A549 (cell line): ENCODE data around the gene EYA3. TPM values are rescaled to one million over a fixed set of nuclear protein-coding genes. Genes with fewer than 3 reads are reported as not detected.

Experiments
- ATAC-seq, 2 experiments: fragments of 200-7000 bp in 1 of 2; fragments of >200 bp in 1 of 2; cut with Nextera tagmentation in 1 of 2; cut with Tn5 transposase in 1 of 2; 3 replicates each; pipeline versions ENCODE4 v1.8.0 to v1.9.1; 2018 to 2020; ENCODE audit warnings: mild to moderate bottlenecking in 1 of 2, moderate library complexity in 1 of 2
- CTCF ChIA-PET: fragments of 300-600 bp; sonication (Branson Sonifier 250); formaldehyde crosslinking; extraction: SDS; loops from one replicate; lab custom pipeline; 2021; ENCODE audit warnings: antibody characterized with exemption, inconsistent platforms; lab: Yijun Ruan, JAX
- POLR2A ChIA-PET: fragments of 350-600 bp; formaldehyde crosslinking; extraction: SDS; loops from one replicate; lab custom pipeline; 2021; ENCODE audit warnings: antibody characterized with exemption, inconsistent platforms; lab: Yijun Ruan, JAX
- DNase-seq, 2 experiments: peaks; one replicate each; pipeline versions ENCODE4 v3.0.0 to v3.0.0-alpha.2; 2011 to 2016; ENCODE audit warnings: low read depth in 1 of 2, low spot score in 1 of 2
- FAIRE-seq: peaks from 2 replicates; lab custom pipeline; 2011; peaks lifted over from hg19 to GRCh38; lab: Jason Lieb, UNC
- H3K27ac ChIP-seq, 2 experiments: fragments of >200 bp; sonication (Bioruptor Twin); formaldehyde crosslinking; 3 replicates each; pipeline ENCODE4 v1.5.1; 2016 to 2017
- H3K4me1 ChIP-seq: fragments of >200 bp; sonication (Bioruptor Twin); formaldehyde crosslinking; 3 replicates; pipeline ENCODE4 v1.6.1; 2016
- H3K4me2 ChIP-seq: fragments of >200 bp; sonication (Bioruptor Twin); formaldehyde crosslinking; 3 replicates; pipeline ENCODE4 v1.6.1; 2016
- H3K4me3 ChIP-seq: fragments of >200 bp; sonication (Bioruptor Twin); formaldehyde crosslinking; 3 replicates; pipeline ENCODE4 v1.5.1; 2016
- H3K9me3 ChIP-seq: fragments of >200 bp; sonication (Bioruptor Twin); formaldehyde crosslinking; 3 replicates; pipeline ENCODE4 v1.6.1; 2016
- ATOH8 ChIP-seq: fragments of 250-450 bp; sonication (Bioruptor Pico); IDR thresholded peaks from 2 replicates; pipeline ENCODE4 v1.5.0; 2020; ENCODE audit warnings: low read depth, mild to moderate bottlenecking, moderate library complexity
- BHLHE40 ChIP-seq: IDR thresholded peaks from 2 replicates; pipeline ENCODE4 v1.6.1; 2012; ENCODE audit warnings: low read depth, low read length, inconsistent platforms
- CBX2 ChIP-seq: fragments of 200-600 bp; sonication (generic); IDR thresholded peaks from 2 replicates; pipeline ENCODE4 v1.6.1; 2016; ENCODE audit warnings: low read depth, mild to moderate bottlenecking, borderline replicate concordance
- CHD2 ChIP-seq: fragments of 150-350 bp; IDR thresholded peaks from 2 replicates; pipeline ENCODE4 v1.6.1; 2014; ENCODE audit warnings: low read length; ENCODE audit not compliant: partially characterized antibody
- CHD4 ChIP-seq: fragments of 200-600 bp; sonication (generic); IDR thresholded peaks from 2 replicates; pipeline ENCODE4 v1.6.1; 2016; ENCODE audit warnings: antibody characterized with exemption, mild to moderate bottlenecking, borderline replicate concordance
- CTCF ChIP-seq: fragments of >200 bp; sonication (Bioruptor Twin); formaldehyde crosslinking; IDR thresholded peaks from 3 replicates; pipeline ENCODE4 v1.5.1; 2016
- EHMT2 ChIP-seq: fragments of 200-600 bp; sonication (generic); IDR thresholded peaks from 2 replicates; pipeline ENCODE4 v1.6.1; 2016; ENCODE audit warnings: antibody characterized with exemption, low read depth, mild to moderate bottlenecking, moderate library complexity
- ESRRA ChIP-seq: fragments of 150-350 bp; IDR thresholded peaks from 2 replicates; pipeline ENCODE4 v1.6.1; 2014; ENCODE audit warnings: mild to moderate bottlenecking, low read length, borderline replicate concordance
- FOSB ChIP-seq: fragments of 250-450 bp; sonication (Bioruptor Pico); IDR thresholded peaks from 2 replicates; pipeline ENCODE4 v1.5.0; 2020; ENCODE audit warnings: mild to moderate bottlenecking, moderate library complexity
- FOSL2 ChIP-seq, 2 experiments: fragments of 450-650 bp in 1 of 2; fragments of >200 bp in 1 of 2; sonication (Bioruptor Twin) in 1 of 2; formaldehyde crosslinking; IDR thresholded peaks; 2 replicates each; pipeline versions ENCODE4 v1.5.0 to v1.6.1; 2016 to 2020; ENCODE audit warnings: mild to moderate bottlenecking in 1 of 2, moderate library complexity in 1 of 2
- GATA3 ChIP-seq: IDR thresholded peaks from 2 replicates; pipeline ENCODE4 v1.6.1; 2012; ENCODE audit warnings: borderline replicate concordance
- HDAC2 ChIP-seq: fragments of 200-600 bp; sonication (generic); IDR thresholded peaks from 2 replicates; pipeline ENCODE4 v1.6.1; 2016
- HMGXB4 ChIP-seq: fragments of 250-450 bp; sonication (Bioruptor Pico); IDR thresholded peaks from 2 replicates; pipeline ENCODE4 v1.5.0; 2021; ENCODE audit warnings: mild to moderate bottlenecking, moderate library complexity, borderline replicate concordance
- HOXA7 ChIP-seq: fragments of 250-450 bp; sonication (Bioruptor Pico); IDR thresholded peaks from 2 replicates; pipeline ENCODE4 v1.5.0; 2020; ENCODE audit warnings: mild to moderate bottlenecking, moderate library complexity
- JUNB ChIP-seq: fragments of >200 bp; sonication (Bioruptor Twin); formaldehyde crosslinking; IDR thresholded peaks from 2 replicates; pipeline ENCODE4 v1.6.1; 2016
- KDM5A ChIP-seq: fragments of 200-600 bp; sonication (generic); IDR thresholded peaks from 2 replicates; pipeline ENCODE4 v1.6.1; 2016; ENCODE audit warnings: antibody characterized with exemption, mild to moderate bottlenecking
- MAFK ChIP-seq: fragments of 450-650 bp; IDR thresholded peaks from 2 replicates; pipeline ENCODE4 v1.6.1; 2014; ENCODE audit not compliant: partially characterized antibody
- MYC ChIP-seq: IDR thresholded peaks from 2 replicates; pipeline ENCODE4 v1.6.1; 2012; ENCODE audit warnings: mild to moderate bottlenecking, inconsistent platforms, low read length, improper control_type of control experiment, borderline replicate concordance
- NR3C1 ChIP-seq: fragments of >200 bp; sonication (Bioruptor Twin); formaldehyde crosslinking; IDR thresholded peaks from 3 replicates; pipeline ENCODE4 v1.6.1; 2017
- POLR2A ChIP-seq: IDR thresholded peaks from 2 replicates; pipeline ENCODE4 v1.6.1; 2012; ENCODE audit warnings: mild to moderate bottlenecking, low read length
- RARB ChIP-seq: fragments of 250-450 bp; sonication (Bioruptor Pico); IDR thresholded peaks from 2 replicates; pipeline ENCODE4 v1.8.0; 2021; ENCODE audit warnings: mild to moderate bottlenecking, moderate library complexity
- RCOR1 ChIP-seq: fragments of 150-350 bp; IDR thresholded peaks from 2 replicates; pipeline ENCODE4 v1.6.1; 2014; ENCODE audit warnings: antibody characterized with exemption, low read length, low read depth
- RNF2 ChIP-seq: fragments of 200-600 bp; sonication (generic); IDR thresholded peaks from 2 replicates; pipeline ENCODE4 v1.6.1; 2016; ENCODE audit warnings: low read depth, mild to moderate bottlenecking, antibody characterized with exemption, moderate library complexity, borderline replicate concordance
- SMC3 ChIP-seq: fragments of >200 bp; sonication (Bioruptor Twin); formaldehyde crosslinking; IDR thresholded peaks from 3 replicates; pipeline ENCODE4 v1.6.1; 2018; ENCODE audit warnings: inconsistent platforms
- TFCP2L1 ChIP-seq: fragments of 250-450 bp; sonication (Bioruptor Pico); IDR thresholded peaks from 2 replicates; pipeline ENCODE4 v1.5.0; 2021; ENCODE audit warnings: mild to moderate bottlenecking
- TP53 ChIP-seq: fragments of 250-450 bp; sonication (Bioruptor Pico); IDR thresholded peaks from 2 replicates; pipeline ENCODE4 v1.5.0; 2021; ENCODE audit warnings: mild to moderate bottlenecking, moderate library complexity
- WGBS: methylation state at CpG from one replicate; pipeline ENCODE4 v1.1.6; 2017; ENCODE audit errors: missing lambda C conversion rate; 5-methylcytosine and 5-hydroxymethylcytosine counted together
- polyA plus RNA-seq, 4 experiments: library from polyadenylated mRNA; depleted of rRNA in 3 of 4; stranded (reverse); fragments of >200 nt; fragmentation: RNase III in 1 of 4; extraction: RNeasy Plus Mini Kit Qiagen cat#74134 plus additional on column Dnase treatment in 1 of 4; gene quantifications; 2 replicates in 3 of 4; 3 replicates in 1 of 4; pipeline ENCODE4 v1.2.3, GENCODE V29; 2011 to 2017

Gene EYA3
- polyA plus RNA-seq, 2 of the 4 experiments (the other 2 are of a cell fraction): 5.7 to 9.3 TPM

- 30% methylated on average over 1 of the region's 1 CpG for WGBS
Measured at GRCh38 chr1:28027238-28027637, 61.2 kb downstream of the EYA3 start.

GRCh38 chr1:28026329-28026728 is 62.1 kb downstream of the EYA3 start:
- ATAC-seq: no peak
- FAIRE-seq: no peak
- Histone ChIP-seq H3K4me3 (no peak overlapping the region), H3K9me3 (no peaks in the 10 kb centered on the region), H3K27ac (no peak overlapping the region), H3K4me1 (no peaks in the 10 kb centered on the region), H3K4me2 (no peak overlapping the region)
- CTCF ChIA-PET: interaction anchor here (0.7 kb wide), 1 partner anchor 300 kb away, joined by 3 read pairs; the partner anchor contains the start of gene FAM76A
- WGBS: 93% methylated on average over 3 of the region's 3 CpGs
- no peak for DNase-seq
- POLR2A ChIA-PET: no interaction called here
- TF ChIP-seq JUNB (no peak), FOSB (CRISPR knock-in tag) (no peak), POLR2A (no peak), NR3C1 (no peak)

More at GRCh38 chr1:28027238-28027637, 61.2 kb downstream of the EYA3 start:
- H3K4me2 ChIP-seq: no peak overlapping the region
- no peak overlapping the region for H3K27ac ChIP-seq
- no peaks in the 10 kb centered on the region for H3K9me3 ChIP-seq
- FAIRE-seq (no peak), DNase-seq (no peak), ATAC-seq (no peak)
- ChIA-PET CTCF (interaction anchor here (0.6 to 1.2 kb wide), 3 partner anchors 48 to 301 kb away, joined by 3 read pairs; partner anchors contain the start of gene FAM76A), POLR2A (no interaction called here)
- no peaks in the 10 kb centered on the region for H3K4me1 ChIP-seq
- no peak overlapping the region for H3K4me3 ChIP-seq
- TF ChIP-seq MAFK (peak; percentile 43), NR3C1 (no peak)

- ChIA-PET POLR2A (no interaction called here), CTCF (interaction anchor here (1.2 kb wide), 1 partner anchor 22 kb away, joined by 7 read pairs; no protein-coding TSS in a partner anchor)
- no peak overlapping the region for H3K4me2 ChIP-seq
- TF ChIP-seq SMC3: no peak
- TF ChIP-seq HOXA7 (CRISPR knock-in tag): no peak
- TF ChIP-seq MYC: no peak
- no peak for TF ChIP-seq RCOR1
- no peak for TF ChIP-seq FOSB (CRISPR knock-in tag)
- TF ChIP-seq TP53: no peak
- TF ChIP-seq RNF2: no peak
- TF ChIP-seq GATA3: no peak
- no peak for TF ChIP-seq BHLHE40
- no peak for TF ChIP-seq NR3C1
- no peak for TF ChIP-seq FOSL2 (IDR thresholded peaks at IDR 0.05)
- TF ChIP-seq FOSL2 (CRISPR knock-in tag; IDR thresholded peaks at IDR 0.05): no peak
- TF ChIP-seq CHD2: no peak
- no peak for TF ChIP-seq CHD4
- no peak for TF ChIP-seq EHMT2
- no peak for TF ChIP-seq CTCF
- TF ChIP-seq CBX2: no peak
- TF ChIP-seq MAFK: no peak
- H3K27ac ChIP-seq: no peak overlapping the region
- WGBS: 89% methylated on average over 2 of the region's 2 CpGs
- no peak overlapping the region for H3K4me3 ChIP-seq
- no peaks in the 10 kb centered on the region for H3K4me1 ChIP-seq
- no peaks in the 10 kb centered on the region for H3K9me3 ChIP-seq
- FAIRE-seq (no peak), ATAC-seq (no peak), DNase-seq (no peak)
Measured at GRCh38 chr1:28021064-28021463, 67.3 kb downstream of the EYA3 start.

GRCh38 chr1:28010969-28011368 is 77.4 kb downstream of the EYA3 start:
- Histone ChIP-seq H3K4me1 (0 out of 3 replicates have a peak, but pooled peaks cover 2% of the 10 kb centered on the region), H3K4me2 (no peak overlapping the region), H3K9me3 (no peaks in the 10 kb centered on the region), H3K4me3 (no peak overlapping the region), H3K27ac (no peak overlapping the region)
- DNase-seq (no peak), ATAC-seq (no peak), FAIRE-seq (no peak)
- 86% methylated on average over 1 of the region's 1 CpG for WGBS
- CTCF ChIA-PET: interaction anchor here (1.2 to 1.7 kb wide), 2 partner anchors 11 to 67 kb away, joined by 3 to 5 read pairs; no protein-coding TSS in a partner anchor
- POLR2A ChIA-PET: no interaction called here
- no peak for TF ChIP-seq ATOH8
- no peak for TF ChIP-seq HDAC2
- TF ChIP-seq RNF2: no peak
- no peak for TF ChIP-seq TFCP2L1 (CRISPR knock-in tag)
- TF ChIP-seq RARB (CRISPR knock-in tag): no peak
- TF ChIP-seq HMGXB4 (CRISPR knock-in tag): no peak
- TF ChIP-seq KDM5A: no peak
- no peak for TF ChIP-seq ESRRA
